HEK293 (cell line): Measurements from ENCODE around the gene AKR1B15.

ENCODE experiments used
- CTCF ChIA-PET: fragments of 350-600 bp; formaldehyde crosslinking; extraction: SDS; loops from one replicate; lab custom pipeline; 2021; ENCODE audit warnings: antibody characterized with exemption; lab: Yijun Ruan, JAX
- POLR2A ChIA-PET: fragments of 300-600 bp; formaldehyde crosslinking; extraction: SDS; loops from one replicate; lab custom pipeline; 2020; ENCODE audit warnings: antibody characterized with exemption, inconsistent platforms; lab: Yijun Ruan, JAX
- H3K27ac ChIP-seq: fragments of 200-500 bp; sonication (Bioruptor generic); 2 replicates; pipeline ENCODE4 v1.5.1; 2014; ENCODE audit warnings: low read depth, low read length, control low read depth, inconsistent platforms; ENCODE audit errors: extremely low read depth
- H3K36me3 ChIP-seq, 2 experiments: fragments of 200-500 bp in 1 of 2; sonication (Bioruptor generic) in 1 of 2; 1 replicate in 1 of 2; 2 replicates in 1 of 2; pipeline ENCODE4 v1.5.1; 2014 to 2017; ENCODE audit warnings: inconsistent platforms in 2 of 2, low read length in 2 of 2; ENCODE audit not compliant: control insufficient read depth in 2 of 2, insufficient read depth in 1 of 2
- H3K4me1 ChIP-seq: fragments of 200-500 bp; sonication (Bioruptor generic); 2 replicates; pipeline ENCODE4 v1.5.1; 2014; ENCODE audit warnings: mild to moderate bottlenecking, low read length, inconsistent platforms; ENCODE audit not compliant: control insufficient read depth, insufficient read depth
- H3K4me3 ChIP-seq: 2 replicates; pipeline ENCODE4 v1.5.1; 2011; ENCODE audit warnings: low read depth, mild to moderate bottlenecking, control low read depth, low read length, moderate library complexity
- H3K9me3 ChIP-seq: fragments of 200-500 bp; sonication (Bioruptor generic); 2 replicates; pipeline ENCODE4 v1.5.1; 2014; ENCODE audit warnings: low read depth, low read length, inconsistent platforms; ENCODE audit not compliant: control insufficient read depth, insufficient read depth
- HOXA7 ChIP-seq: sonication (generic); formaldehyde crosslinking; IDR thresholded peaks from 2 replicates; pipeline ENCODE4 v1.8.1; 2022; ENCODE audit warnings: missing genetic modification reagents, borderline replicate concordance
- PRDM1 ChIP-seq: fragments of 450-650 bp; formaldehyde crosslinking; IDR thresholded peaks from 2 replicates; pipeline ENCODE4; 2016; ENCODE audit warnings: missing biosample characterization, missing genetic modification characterization
- SCRT2 ChIP-seq: fragments of 450-650 bp; formaldehyde crosslinking; IDR thresholded peaks from 2 replicates; pipeline ENCODE4 v1.5.1; 2016; ENCODE audit warnings: missing biosample characterization, missing genetic modification characterization
- SP7 ChIP-seq: fragments of 450-650 bp; formaldehyde crosslinking; IDR thresholded peaks from 2 replicates; pipeline ENCODE4 v1.5.1; 2016; ENCODE audit warnings: missing biosample characterization, missing genetic modification characterization
- ZBTB17 ChIP-seq: fragments of 450-650 bp; formaldehyde crosslinking; IDR thresholded peaks from 2 replicates; pipeline ENCODE4 v1.5.1; 2016; ENCODE audit warnings: missing biosample characterization, missing genetic modification characterization
- ZNF184 ChIP-seq: fragments of 450-650 bp; IDR thresholded peaks from 2 replicates; pipeline ENCODE4 v1.5.1; 2018; ENCODE audit warnings: missing biosample characterization, mild to moderate bottlenecking, missing genetic modification characterization
- ZNF211 ChIP-seq: fragments of 450-650 bp; formaldehyde crosslinking; IDR thresholded peaks from 2 replicates; pipeline ENCODE4 v1.5.1; 2016; ENCODE audit warnings: low read depth, missing biosample characterization, missing genetic modification characterization
- ZNF23 ChIP-seq: fragments of 450-650 bp; formaldehyde crosslinking; IDR thresholded peaks from 2 replicates; pipeline ENCODE4 v1.5.1; 2016; ENCODE audit warnings: missing biosample characterization, missing genetic modification characterization, borderline replicate concordance
- ZNF292 ChIP-seq: fragments of 450-650 bp; formaldehyde crosslinking; IDR thresholded peaks from 2 replicates; pipeline ENCODE4 v1.5.1; 2016; ENCODE audit warnings: low read depth, missing biosample characterization, missing genetic modification characterization, borderline replicate concordance
- ZNF335 ChIP-seq: fragments of 450-650 bp; formaldehyde crosslinking; conservative IDR thresholded peaks from 2 replicates; pipeline ENCODE4 v1.5.1; 2016; ENCODE audit warnings: missing biosample characterization, missing genetic modification characterization
- ZNF48 ChIP-seq: fragments of 450-650 bp; formaldehyde crosslinking; IDR thresholded peaks from 2 replicates; pipeline ENCODE4 v1.5.1; 2016; ENCODE audit warnings: missing biosample characterization, missing genetic modification characterization
- ZNF544 ChIP-seq: fragments of 450-650 bp; formaldehyde crosslinking; IDR thresholded peaks from 2 replicates; pipeline ENCODE4 v1.5.0; 2017; ENCODE audit warnings: missing biosample characterization, missing genetic modification characterization
- ZNF610 ChIP-seq: fragments of 450-650 bp; formaldehyde crosslinking; IDR thresholded peaks from 2 replicates; pipeline ENCODE4 v1.5.1; 2016; ENCODE audit warnings: missing biosample characterization, missing genetic modification characterization, borderline replicate concordance
- ZNF654 ChIP-seq: fragments of 450-650 bp; formaldehyde crosslinking; IDR thresholded peaks from 2 replicates; pipeline ENCODE4 v1.5.1; 2016; ENCODE audit warnings: low read depth, missing biosample characterization, missing genetic modification characterization
- ZNF664 ChIP-seq: fragments of 450-650 bp; formaldehyde crosslinking; IDR thresholded peaks from 2 replicates; pipeline ENCODE4 v1.5.1; 2016; ENCODE audit warnings: missing biosample characterization, missing genetic modification characterization
- ZNF776 ChIP-seq: fragments of 450-650 bp; formaldehyde crosslinking; IDR thresholded peaks from 2 replicates; pipeline ENCODE4 v1.5.0; 2017; ENCODE audit warnings: missing biosample characterization, missing genetic modification characterization, borderline replicate concordance
- TF ChIP-seq, protein P1 (sequence below): fragments of 450-650 bp; formaldehyde crosslinking; IDR thresholded peaks from 2 replicates; pipeline ENCODE4 v1.5.1; 2016; ENCODE audit warnings: missing biosample characterization, missing genetic modification characterization
- TF ChIP-seq, protein P2 (sequence below): fragments of 450-650 bp; formaldehyde crosslinking; IDR thresholded peaks from 2 replicates; pipeline ENCODE4 v1.5.1; 2016; ENCODE audit warnings: missing biosample characterization, missing genetic modification characterization
- TF ChIP-seq, protein P3 (sequence below): fragments of 450-650 bp; formaldehyde crosslinking; IDR thresholded peaks from 2 replicates; pipeline ENCODE4 v1.5.1; 2017; ENCODE audit warnings: missing biosample characterization, missing genetic modification characterization

The AKR1B15 gene

DNA sequence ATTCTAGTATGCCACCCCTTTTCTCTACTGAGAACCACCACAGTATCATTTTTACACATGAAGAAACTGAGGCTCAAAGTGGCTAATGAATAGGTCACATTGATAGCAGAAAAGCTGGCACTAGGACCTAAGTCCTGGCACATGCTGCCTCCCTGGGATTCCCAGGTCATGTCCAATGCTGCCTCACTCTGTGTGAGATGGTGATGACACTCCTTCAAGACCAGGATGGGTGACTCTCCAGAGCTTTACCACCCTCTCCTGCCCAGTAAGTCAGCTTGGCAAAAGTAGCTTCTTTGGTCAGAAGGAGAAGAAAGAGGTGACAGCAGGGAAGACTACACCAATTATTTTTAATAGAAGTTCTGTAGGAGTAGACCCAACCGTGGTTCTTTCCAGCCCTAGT, 34.8 kb upstream of the AKR1B15 start (continued):
- no peak for TF ChIP-seq ZNF292 (tag by site-specific recombination)
- TF ChIP-seq ZNF776 (tag by site-specific recombination), result no peak
- no peak for TF ChIP-seq ZNF48 (tag by site-specific recombination)
- TF ChIP-seq ZNF335 (tag by site-specific recombination), result no peak
- TF ChIP-seq ZNF544 (tag by site-specific recombination), result no peak

DNA sequence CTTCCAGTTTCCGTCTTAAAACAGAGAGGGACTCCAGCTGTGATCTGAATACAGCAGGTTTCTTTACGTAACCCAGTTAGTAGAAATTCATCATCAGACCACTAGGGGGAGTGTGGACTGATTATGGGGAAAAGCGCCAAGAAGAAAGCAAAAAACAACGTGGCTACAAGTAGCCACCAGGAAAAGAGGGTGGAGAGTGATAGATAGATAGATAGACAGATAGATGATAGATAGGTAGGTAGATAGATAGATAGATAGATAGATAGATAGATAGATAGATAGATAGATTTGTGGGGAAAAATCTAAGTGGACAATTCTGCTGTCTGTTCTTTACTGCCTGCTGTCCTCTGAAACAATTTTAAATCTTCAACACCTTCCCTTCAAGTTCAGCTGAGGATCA, 34.2 kb upstream of the AKR1B15 start:
- Histone ChIP-seq H3K4me1 (no peaks in the 10 kb centered on the region), H3K9me3 (no peaks in the 10 kb centered on the region), H3K27ac (no peak overlapping the region), H3K4me3 (no peak overlapping the region), H3K36me3 (no peaks in the 10 kb centered on the region)
- TF ChIP-seq ZNF664, result no peak
- no peak for TF ChIP-seq HOXA7 (CRISPR knock-in tag)
- no peak for TF ChIP-seq ZNF211 (tag by site-specific recombination)
- TF ChIP-seq, protein P1, sequence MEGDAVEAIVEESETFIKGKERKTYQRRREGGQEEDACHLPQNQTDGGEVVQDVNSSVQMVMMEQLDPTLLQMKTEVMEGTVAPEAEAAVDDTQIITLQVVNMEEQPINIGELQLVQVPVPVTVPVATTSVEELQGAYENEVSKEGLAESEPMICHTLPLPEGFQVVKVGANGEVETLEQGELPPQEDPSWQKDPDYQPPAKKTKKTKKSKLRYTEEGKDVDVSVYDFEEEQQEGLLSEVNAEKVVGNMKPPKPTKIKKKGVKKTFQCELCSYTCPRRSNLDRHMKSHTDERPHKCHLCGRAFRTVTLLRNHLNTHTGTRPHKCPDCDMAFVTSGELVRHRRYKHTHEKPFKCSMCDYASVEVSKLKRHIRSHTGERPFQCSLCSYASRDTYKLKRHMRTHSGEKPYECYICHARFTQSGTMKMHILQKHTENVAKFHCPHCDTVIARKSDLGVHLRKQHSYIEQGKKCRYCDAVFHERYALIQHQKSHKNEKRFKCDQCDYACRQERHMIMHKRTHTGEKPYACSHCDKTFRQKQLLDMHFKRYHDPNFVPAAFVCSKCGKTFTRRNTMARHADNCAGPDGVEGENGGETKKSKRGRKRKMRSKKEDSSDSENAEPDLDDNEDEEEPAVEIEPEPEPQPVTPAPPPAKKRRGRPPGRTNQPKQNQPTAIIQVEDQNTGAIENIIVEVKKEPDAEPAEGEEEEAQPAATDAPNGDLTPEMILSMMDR (tag by site-specific recombination), result peak; percentile 66; the same call in 1 of the 2 replicates
- 0 out of 2 replicates have a peak, but pooled peaks have one; percentile 30 for TF ChIP-seq ZBTB17 (tag by site-specific recombination)
- TF ChIP-seq ZNF184 (tag by site-specific recombination), result no peak
- TF ChIP-seq ZNF610, result 0 out of 2 replicates have a peak, but pooled peaks have one; percentile 29
- TF ChIP-seq SCRT2 (tag by site-specific recombination), result peak; percentile 24; the same call in 1 of the 2 replicates
- TF ChIP-seq SP7 (tag by site-specific recombination), result no peak
- no peak for TF ChIP-seq ZNF23 (tag by site-specific recombination)
- peak; percentile 45; the same call in 1 of the 2 replicates for TF ChIP-seq PRDM1 (tag by site-specific recombination)
- TF ChIP-seq, protein P2, sequence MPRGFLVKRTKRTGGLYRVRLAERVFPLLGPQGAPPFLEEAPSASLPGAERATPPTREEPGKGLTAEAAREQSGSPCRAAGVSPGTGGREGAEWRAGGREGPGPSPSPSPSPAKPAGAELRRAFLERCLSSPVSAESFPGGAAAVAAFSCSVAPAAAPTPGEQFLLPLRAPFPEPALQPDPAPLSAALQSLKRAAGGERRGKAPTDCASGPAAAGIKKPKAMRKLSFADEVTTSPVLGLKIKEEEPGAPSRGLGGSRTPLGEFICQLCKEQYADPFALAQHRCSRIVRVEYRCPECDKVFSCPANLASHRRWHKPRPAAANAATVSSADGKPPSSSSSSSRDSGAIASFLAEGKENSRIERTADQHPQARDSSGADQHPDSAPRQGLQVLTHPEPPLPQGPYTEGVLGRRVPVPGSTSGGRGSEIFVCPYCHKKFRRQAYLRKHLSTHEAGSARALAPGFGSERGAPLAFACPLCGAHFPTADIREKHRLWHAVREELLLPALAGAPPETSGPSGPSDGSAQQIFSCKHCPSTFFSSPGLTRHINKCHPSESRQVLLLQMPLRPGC (tag by site-specific recombination), result no peak
- peak; percentile 54 for TF ChIP-seq ZNF654 (tag by site-specific recombination)
- TF ChIP-seq, protein P3, sequence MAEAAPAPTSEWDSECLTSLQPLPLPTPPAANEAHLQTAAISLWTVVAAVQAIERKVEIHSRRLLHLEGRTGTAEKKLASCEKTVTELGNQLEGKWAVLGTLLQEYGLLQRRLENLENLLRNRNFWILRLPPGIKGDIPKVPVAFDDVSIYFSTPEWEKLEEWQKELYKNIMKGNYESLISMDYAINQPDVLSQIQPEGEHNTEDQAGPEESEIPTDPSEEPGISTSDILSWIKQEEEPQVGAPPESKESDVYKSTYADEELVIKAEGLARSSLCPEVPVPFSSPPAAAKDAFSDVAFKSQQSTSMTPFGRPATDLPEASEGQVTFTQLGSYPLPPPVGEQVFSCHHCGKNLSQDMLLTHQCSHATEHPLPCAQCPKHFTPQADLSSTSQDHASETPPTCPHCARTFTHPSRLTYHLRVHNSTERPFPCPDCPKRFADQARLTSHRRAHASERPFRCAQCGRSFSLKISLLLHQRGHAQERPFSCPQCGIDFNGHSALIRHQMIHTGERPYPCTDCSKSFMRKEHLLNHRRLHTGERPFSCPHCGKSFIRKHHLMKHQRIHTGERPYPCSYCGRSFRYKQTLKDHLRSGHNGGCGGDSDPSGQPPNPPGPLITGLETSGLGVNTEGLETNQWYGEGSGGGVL (tag by site-specific recombination), result no peak
- ChIA-PET CTCF (interaction anchor here (0.7 to 6.9 kb wide), 42 partner anchors 9 to 849 kb away, joined by 3 to 167 read pairs (median 5); partner anchors contain the start of genes AKR1B1 and AKR1B15), POLR2A (no interaction called here)
